Right renal cortex interstitium (tissue), 3 donors: Measurements from ENCODE around the gene GKN2. TPM values are rescaled to one million over a fixed set of nuclear protein-coding genes. Genes with fewer than 3 reads are reported as not detected.
"Not testable (repeated sequence)": the region's sequence is repeated elsewhere in the genome, so short reads cannot be mapped to it uniquely, and the experiment has no call there.

Source experiments
- DNase-seq, 3 donors: peaks; one replicate each; pipeline ENCODE4 v3.0.0-alpha.2; 2013; ENCODE audit warnings: low read depth in 3 of 3, low spot score in 2 of 3
- polyA plus RNA-seq, 3 donors: library from polyadenylated mRNA; unstranded; fragments of 120-200 nt; gene quantifications; one replicate each; pipeline ENCODE4 v1.2.1, GENCODE V29; 2013; ENCODE audit not compliant: insufficient read length in 3 of 3

Gene GKN2
- polyA plus RNA-seq, 3 donors: not detected

DNA sequence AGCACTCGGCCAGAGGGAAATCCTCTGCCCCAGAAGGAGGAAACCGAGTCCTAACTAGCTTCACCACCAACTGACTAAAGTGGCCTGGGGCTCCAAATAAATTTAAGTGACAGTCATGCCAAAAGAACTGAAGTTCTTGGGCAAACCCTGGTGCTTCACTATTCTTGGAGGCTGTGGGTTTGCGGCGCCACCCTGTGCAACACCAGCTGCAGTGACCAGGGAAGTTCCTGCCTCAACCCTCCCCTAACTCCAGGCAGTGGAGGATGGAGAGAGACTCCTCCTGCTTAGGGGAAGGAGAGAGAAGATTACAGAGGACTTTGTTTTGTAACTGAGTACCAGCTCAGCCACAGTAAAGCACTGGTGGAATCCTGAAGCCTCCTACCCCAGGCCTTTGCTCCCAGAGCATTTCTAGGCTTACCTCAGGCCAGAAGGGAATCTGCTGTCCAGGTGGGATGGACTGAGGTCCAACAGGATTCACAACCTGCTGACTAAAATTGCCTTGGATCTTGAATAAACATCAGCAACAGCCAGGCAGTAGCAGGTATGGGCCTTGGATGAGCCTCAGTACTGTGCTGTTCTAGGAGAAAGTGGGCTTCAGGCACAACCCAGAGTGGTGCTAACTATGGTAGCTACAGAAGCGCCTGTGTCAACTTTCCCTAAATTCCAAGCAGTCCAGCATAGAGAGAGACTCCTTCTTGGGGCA is 52.0 kb downstream of the GKN2 start:
- DNase-seq: no peak

DNA sequence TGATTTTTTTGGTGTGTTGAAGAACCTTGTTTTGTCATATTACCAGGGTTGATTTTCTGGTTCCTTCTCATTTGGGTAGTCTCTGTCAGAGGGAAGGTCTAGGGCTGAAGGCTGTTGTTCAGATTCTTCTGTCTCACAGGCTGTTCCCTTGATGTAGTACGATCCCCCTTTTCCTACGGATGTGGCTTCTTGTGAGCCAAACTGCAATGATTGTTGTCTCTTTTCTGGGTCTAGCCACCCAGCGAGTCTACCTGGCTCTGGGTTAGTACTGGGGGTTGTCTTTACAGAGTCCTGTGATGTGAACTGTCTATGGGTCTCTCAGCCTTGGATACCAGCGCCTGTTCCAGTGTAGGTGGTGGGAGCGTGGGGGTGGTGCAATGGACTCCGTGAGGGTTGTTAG is 56.7 kb downstream of the GKN2 start:
- not testable (repeated sequence) for DNase-seq

Other genes with a start within 250 kb of the GKN2 start
- 1 to 10 TPM; 7.7 to 8.5 (median 7.9) TPM for gene ARHGAP25, start 218.1 kb downstream of the GKN2 start, polyA plus RNA-seq
- not detected for gene BMP10, start 81.5 kb downstream of the GKN2 start, polyA plus RNA-seq
- gene GKN1, start 21.7 kb upstream of the GKN2 start, polyA plus RNA-seq: not detected
- gene ANTXR1, start 60.3 kb upstream of the GKN2 start, polyA plus RNA-seq: 10 to 100 TPM; 79.0 to 90.0 (median 86.1) TPM